HPDE6-E6E7 (cell line): ENCODE results near the gene EIF4G3.
"Not testable (repeated sequence)": the region's sequence is repeated elsewhere in the genome, so short reads cannot be mapped to it uniquely, and the experiment has no call there.

Source experiments
- DNase-seq: peaks from one replicate; pipeline ENCODE4 v3.0.0; 2011; ENCODE audit warnings: missing footprints; ENCODE audit errors: extremely low spot score

EIF4G3 gene

DNA sequence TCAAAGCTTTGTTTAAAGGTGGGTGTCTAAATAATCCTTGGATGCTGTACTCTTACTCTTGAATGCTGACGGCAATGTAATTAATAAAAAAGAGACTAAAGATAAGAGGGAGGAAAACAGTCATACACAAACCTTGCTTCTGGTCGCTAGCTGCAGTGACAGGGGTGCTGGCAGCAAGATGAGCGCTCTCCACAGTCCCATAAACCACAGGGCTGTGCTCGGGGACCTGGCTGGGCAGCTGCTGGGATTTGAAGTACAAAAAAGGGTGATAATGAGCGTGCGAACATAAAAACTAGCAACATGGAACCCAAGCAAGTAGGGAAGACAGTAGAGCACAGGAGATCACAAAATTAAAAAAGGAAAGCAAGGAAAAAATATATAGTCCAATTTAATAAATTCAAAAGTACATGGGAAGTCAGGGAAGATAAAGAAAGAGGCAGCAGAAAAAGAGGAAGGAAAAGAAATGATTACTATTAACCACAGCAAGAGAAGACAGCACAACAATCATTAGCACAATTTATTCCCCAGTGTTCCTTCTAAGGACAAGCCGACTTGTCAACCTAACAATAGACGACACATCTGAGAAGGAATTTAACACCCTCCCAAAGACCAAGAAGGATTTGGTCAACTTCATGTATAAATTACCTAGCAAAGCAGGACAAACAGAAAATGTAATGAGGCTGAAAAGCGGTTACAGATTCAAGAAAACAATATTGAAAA lies 226.7 kb downstream of the EIF4G3 start:
- no peak for DNase-seq

DNA sequence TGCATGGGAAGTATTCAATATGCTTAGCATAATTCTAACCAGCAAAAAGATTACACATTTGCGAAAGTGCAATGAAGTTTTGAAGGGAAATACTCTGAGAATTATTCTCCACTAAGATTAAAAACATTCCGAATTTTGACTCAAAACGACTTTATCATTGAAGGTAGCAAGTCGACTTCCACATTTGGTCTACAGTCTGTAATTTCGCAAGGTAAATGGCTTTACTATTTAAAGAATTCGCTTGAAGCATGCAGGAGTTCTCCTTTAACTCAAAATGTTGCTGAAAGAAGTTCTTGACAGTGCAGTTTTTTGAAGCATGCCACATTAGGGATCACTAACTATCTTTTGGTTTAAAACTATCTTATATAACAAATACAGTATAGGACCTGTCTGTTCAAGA lies 228.6 kb downstream of the EIF4G3 start:
- no peak for DNase-seq

DNA sequence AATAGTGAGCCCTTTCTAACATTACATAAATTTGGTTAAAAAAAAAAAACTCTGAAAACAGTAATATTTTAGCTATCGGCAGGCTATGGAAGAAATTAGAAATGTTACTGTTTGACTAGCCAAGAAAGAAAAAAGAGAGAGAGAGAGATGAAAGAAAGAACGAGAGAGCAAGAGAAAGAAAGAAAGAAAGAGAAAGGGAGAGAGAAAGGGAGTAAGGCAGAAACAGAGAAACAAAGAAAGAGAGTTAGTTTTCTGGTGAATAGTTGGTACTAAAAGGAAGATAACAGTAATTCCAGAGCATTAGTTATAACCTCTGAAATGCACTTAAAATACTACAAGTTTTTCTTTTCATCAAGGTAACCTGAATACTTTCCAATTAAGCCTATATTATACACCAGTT lies 229.3 kb downstream of the EIF4G3 start:
- DNase-seq = no peak

DNA sequence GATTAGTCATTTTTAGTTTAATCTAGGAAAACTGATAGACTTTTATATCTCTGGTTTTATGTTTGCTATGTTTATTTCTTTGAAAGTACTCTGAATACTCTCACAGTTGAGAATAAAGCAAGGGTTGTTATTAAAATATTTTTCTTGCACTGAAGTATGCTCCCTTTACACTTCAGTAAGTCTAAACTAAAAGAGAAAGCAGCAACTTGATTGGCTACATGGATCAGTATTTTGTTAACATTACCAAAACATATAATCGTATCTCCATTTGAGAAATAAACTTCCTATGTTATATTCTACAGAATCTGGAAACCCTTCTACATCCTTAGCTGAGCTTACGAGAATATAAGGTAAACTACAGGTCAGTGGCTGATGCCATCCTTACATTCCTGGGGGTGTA lies 240.1 kb downstream of the EIF4G3 start:
- DNase-seq = no peak

DNA sequence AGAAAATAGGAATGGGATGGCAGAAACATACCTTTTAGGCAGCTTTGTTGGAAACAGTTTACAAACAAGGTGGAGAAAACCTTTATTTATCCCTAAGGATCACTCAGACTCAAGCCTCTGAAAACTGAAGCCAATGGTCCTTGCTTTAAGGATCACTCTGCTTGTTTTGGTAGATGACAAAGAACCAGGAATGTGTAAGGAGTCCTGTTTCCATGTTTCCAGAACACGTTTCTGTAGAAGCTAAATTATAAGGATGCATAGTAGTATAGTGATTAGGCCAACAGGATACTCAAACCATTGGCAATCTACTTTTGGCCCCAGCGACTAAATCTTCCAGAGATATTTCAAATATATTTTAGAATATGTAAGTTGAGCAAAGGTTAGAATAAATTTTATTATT lies 240.5 kb downstream of the EIF4G3 start:
- no peak for DNase-seq

DNA sequence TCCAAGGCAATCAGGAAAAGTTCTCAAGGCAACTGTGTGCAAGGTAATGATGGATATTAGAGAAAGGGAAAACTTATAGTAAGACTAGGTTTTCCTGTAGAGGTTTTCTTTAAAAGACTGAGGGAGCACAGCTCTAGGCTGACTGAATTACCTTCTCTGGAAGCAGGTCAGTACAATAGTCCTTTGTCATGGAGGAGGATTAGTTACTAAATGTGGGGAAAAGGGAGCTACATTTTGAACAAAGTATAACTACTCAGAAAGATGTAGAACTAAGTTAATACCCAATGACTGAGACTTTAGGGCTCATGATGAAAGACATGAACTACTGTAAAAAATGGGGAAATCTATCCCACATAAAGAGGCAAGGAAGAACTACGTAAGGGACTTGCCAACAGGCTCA lies 241.0 kb downstream of the EIF4G3 start:
- DNase-seq = no peak

DNA sequence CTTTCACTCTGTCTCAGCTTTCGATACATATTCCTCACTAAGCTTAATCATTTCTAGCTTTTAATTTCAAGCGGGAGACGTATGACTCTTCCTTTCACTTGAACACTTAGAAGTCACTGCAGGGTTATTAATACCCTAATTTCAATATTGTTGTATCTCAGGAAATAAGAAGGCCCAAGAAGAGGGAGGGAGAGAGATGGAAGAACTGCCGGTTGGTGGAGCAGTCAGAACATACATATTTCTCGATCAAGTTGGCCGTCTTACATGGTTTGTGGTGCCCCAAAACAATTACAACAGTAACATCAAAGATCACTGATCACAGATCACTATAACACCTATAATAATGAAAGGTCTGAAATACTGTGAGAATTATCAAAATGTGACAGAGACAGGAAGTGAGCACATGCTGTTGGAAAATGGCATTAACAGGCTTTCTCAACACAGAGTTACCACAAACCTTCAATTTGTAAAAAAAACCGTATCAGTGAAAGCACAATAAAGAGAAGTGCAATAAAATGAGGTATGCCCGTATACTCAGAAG lies 244.2 kb downstream of the EIF4G3 start:
- DNase-seq = no peak

DNA sequence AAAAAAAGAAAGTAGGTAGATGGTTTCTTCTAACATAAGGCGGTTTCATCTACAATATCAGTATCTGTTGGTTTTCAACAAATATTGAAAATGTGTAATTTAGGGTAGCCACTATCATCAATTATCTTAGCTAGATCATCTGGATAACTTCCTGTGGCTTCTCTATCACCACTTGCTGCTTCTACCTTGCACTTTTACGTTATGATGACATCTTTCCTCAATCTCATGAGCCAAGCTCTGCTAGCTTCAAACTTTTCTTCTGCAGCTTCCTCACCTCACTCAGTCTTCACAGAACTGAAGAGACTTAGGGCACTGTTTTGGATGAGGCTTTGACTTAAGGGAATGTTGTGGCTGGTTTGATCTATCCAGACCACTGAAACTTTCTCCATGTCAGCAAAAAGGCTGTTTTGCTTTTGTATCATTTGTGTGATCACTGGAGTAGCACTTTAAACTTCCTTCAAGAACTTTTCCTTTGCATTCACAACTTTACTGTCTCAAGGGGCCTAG lies 244.7 kb downstream of the EIF4G3 start:
- no peak for DNase-seq

DNA sequence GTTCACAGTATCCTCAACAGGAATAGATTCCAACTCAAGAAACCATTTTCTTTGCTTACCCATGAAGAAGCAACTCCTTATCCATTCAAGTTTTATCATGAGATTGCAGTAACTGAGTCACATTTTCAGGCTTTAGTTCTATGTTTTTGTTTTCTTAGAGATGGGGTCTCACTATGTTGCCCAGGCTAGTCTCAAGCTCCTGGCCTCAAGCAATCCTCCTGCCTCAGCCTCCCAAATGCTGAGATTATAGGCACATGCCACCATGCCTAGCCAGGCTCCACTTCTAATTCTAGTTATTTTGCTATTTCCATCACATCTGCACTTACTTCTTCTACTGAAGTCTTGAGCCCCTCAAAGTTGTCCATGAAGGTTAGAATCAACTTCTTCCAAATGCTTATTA lies 246.3 kb downstream of the EIF4G3 start:
- DNase-seq = no peak

DNA sequence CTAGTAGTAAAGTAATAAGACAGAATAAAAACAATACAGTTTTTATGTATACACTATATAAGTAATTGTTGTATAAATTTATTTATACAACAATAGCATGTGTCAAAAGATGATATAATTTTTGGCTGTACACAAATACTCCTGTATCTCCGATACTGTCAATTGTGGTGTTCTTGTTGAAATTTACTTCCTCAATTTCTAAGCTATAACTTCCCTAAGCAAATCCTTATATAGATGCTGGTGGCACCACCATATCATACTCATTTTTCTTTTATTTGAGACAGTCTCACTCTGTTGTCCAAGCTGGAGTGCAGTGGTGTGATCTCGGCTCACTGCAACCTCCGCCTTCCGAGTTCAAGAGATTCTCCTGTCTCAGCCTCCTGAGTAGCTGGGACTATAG lies 248.6 kb downstream of the EIF4G3 start:
- no peak for DNase-seq

DNA sequence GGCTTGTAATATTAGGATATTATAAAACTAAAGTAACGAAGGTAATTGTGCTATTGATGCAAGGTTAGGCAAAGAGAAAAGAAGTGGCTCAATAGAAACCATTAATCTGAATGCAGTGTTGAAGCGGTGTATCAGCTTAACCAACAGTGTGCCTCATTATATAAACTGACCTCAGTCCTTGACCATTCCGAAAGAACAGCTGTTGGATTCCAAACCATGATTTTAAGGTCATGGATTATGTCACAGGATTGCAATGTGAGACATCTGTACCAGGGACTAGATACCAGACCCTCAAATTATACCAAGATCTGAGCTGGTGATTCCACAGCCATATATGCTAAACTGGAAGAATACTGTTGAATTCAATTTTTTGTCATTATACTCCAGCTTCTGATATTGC lies 255.4 kb downstream of the EIF4G3 start:
- DNase-seq = no peak

DNA sequence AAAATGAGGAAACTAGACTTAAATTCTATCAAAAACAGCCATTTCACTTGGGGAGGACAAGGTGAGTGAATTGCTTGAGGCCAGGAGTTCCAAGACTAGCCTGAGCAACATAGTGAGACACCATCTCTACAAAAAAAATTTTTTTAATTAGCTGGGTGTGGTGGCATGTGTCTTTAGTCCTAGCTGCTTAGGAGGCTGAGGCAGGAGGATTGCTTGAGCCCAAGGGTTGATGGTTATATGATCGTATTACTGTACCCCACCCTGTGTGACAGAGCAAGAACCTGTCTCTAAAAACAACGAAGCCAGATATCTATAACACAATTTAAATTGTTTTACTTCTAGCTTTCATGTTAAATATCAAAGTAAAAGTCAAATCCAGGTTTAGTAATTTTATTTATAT lies 263.5 kb downstream of the EIF4G3 start:
- no peak for DNase-seq

DNA sequence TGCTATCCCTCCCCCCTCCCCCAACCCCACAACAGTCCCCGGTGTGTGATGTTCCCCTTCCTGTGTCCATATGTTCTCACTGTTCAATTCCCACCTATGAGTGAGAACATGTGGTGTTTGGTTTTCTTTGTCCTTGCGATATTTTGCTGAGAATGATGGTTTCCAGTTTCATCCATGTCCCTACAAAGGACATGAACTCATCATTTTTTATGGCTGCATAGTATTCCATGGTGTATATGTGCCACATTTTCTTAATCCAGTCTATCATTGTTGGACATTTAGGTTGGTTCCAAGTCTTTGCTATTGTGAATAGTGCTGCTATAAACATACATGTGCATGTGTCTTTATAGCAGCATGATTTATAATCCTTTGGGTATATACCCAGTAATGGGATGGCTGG lies 269.2 kb downstream of the EIF4G3 start:
- DNase-seq = not testable (repeated sequence)

DNA sequence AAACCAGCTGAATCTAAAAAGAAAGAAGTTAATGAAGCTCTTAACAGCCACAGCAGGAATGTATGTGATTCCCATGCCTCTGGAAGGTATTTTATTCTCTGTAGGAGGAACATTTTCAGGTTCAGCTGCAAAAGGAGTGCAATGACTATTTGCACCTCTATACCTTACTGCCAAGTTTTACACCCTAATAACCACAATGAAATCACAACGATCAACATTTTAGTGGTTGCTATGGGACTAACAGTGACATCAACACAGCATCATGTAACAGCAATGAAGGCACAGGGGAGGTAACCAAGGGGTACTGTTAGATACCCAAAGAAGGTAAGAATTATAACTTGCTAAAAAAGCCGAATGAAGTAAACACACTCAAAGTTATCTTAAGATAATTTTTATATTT lies 273.3 kb downstream of the EIF4G3 start:
- no peak for DNase-seq

DNA sequence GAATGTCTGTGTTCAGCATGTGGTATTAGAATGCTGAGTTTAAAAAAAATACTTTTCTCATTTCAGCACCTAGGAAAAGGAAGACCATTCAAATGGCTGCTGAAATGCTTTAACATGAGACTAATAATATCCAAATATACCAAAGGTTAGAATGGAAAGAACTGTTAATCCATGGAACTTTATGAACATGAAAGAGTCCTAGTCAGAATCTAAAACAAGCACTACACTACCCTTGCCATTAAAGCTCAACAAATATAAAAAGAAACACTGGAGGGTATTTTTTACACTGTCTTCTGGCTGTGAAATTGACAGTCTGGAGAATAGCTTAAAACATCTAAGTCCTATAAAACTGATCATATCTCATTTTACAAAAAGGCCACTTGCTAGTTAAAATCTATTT lies 276.6 kb downstream of the EIF4G3 start:
- DNase-seq = no peak

DNA sequence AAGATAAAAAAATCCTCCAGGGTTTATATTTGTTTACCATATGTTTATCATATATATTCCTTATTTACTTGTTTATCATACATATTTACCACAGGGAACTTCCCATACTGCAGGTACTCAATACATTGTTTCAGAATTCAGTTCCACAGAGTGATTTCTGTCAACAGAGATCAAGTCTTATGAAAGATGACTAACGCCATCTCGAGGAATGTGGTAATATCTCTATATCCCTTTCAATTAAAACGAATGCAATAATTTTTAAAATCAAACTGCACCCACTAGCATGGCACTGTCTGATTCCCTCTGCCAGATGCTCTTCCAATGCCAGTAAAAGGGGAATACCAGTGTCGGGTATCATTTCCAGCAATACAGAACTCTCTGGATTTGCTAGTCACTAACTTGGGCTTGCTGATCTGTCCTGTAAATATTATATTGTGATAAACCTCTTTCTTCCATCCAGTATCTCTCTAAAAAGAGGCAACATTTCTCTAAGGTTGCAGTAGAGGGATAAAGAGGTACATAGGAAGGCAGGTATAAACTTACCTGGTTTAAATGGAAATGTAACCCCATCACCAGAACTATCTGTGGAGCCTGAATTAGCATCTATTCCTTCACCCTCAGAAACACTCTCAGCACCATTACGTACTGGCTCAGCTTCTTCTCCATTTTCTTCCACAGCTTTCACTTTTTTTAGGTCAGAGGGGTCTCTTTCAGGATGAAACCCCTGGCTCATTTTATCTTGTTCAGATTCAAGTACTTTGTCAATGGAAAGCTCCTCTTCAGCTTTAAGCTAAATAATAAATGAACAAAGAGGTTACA lies 277.3 kb downstream of the EIF4G3 start:
- DNase-seq = no peak

DNA sequence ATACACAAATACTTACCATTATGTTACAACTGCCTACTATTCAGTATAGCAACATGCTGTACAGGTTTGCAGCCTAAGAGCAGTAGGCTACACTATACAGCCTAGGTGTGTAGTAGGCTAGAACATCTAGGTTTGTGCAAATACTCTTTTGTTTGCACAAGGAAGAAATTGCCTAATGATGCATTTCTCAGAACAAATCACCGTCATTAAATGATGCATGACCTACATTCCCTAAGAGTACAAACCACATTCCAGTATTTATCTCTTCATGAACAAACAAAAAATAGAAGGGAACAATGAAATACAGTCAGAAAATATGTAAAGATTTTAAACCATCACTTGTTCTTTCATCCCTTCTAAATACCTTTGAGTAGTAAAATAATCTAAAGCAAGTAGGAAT lies 279.9 kb downstream of the EIF4G3 start:
- no peak for DNase-seq

DNA sequence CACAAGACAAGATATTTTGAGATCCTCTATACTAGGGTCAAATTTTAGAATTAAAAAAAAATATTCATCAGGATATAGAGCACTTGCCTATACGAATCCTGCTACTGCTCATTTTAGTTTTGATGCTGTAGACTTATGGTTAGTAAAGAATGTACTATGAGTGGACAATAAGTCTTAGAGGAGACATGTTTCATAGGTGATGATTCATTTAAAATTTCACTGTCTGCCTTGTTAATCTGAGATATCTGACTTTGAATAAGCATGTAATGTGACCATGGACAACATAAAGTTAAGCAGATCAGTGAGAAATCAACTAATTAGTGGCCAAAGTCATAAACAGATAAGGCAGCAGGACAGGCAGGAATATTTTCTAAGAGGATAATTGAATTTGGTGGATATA lies 282.8 kb downstream of the EIF4G3 start:
- DNase-seq = no peak

DNA sequence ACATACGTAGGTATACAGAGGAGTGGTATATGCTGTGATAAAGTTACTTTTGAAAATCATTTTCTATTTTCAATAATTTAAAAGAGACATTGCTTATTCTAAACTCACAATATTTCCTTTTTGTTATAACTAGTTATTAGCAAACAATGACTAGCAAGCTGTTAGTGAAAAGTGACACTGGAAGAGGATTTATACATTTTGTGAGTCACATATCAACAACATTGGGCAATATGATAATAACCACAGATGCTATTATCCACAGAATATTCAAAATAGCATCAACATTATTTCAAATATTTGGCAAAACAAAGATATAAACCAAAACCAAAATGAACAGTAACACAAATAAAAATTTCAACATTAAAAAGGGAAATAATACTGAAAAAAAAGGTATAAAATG lies 285.6 kb downstream of the EIF4G3 start:
- DNase-seq = no peak

DNA sequence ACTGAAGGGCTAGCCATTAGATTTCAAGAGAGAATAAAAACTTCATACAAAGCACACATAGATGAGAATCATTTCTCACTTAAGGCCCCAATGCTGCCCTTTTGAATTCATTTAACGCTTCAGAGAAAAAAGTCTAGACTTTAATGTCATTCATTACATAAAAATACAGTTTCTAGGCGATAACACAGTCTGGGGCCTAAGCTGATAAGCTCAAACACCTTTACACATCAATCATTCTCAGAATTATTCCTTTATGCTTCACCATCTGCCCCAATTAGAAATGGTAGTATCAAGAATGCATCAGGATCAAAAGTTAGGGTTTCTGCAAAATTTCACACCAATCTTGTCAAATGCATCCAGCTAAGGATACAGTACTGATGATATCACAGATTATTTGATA lies 289.5 kb downstream of the EIF4G3 start:
- no peak for DNase-seq

DNA sequence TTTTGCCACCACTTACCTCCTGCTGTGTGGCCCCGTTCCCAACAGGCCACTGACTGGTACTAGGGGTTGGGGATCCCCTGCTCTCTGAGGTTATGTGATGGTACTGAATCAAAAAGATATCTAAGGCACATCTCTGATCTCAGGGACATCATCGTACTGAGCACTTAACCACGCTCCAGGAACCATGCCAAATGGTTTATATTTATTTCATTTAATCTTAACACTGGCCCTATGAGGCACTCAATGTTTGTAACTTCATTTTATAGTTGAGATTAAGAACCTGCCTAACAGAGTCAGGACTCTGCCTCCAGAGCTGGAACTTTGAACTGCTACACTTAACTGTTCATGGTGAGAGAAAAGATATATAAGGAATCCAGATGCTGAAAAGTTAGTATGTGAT lies 291.6 kb downstream of the EIF4G3 start:
- DNase-seq = no peak

DNA sequence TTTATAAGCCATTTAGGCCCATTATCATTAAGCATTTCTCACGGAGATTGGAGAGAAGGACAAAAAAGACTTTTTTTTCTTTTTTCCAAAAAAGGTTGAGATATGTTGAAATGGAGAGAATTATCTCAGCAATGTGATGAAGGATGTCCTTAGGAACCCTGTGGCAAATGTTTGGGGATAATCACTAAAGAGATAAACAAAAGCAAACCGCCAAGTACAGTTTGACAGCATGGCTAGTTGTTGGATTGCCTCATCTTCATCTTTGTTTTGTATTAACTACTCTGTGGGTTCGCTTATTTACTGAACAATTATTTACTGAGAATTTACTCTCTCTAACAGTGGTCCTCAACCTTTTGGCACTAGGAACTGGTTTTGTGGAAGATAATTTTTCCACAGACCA lies 292.2 kb downstream of the EIF4G3 start:
- no peak for DNase-seq

DNA sequence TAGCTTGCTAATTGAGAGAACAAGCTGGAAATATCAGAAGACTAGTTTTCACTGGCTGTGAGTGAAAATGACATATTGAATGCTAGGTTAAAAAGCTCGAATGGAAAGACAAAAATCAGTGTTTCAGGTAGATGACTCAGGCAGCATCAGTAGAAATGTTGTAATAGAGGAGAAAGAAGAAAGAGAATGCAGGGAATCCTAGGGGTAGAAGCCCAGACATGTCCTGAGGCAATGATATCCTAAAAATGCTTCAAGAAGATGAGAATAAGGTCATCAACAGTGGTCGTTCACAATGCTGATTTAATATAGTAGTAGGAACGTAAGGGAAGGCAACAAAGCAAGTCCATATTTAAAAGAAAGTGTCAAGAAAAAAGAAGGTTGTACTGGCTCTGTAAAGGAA lies 292.9 kb downstream of the EIF4G3 start:
- DNase-seq = peak; percentile 28
